ENCODE data around the gene NFATC2.

The NFATC2 gene

GRCh38 chr20:51402201-51402600 lies 140.3 kb downstream of the NFATC2 start:
- no peaks in the 10 kb centered on the region for H3K36me3 ChIP-seq
- no peaks in the 10 kb centered on the region for H3K27me3 ChIP-seq
- intact Hi-C loops (cut with DNase I; ENCODE audit: low total_unique reads), result no loop called here
- H3K4me3 ChIP-seq, result no peak overlapping the region
- no peaks in the 10 kb centered on the region for H3K4me1 ChIP-seq
- no peak for DNase-seq
- TF ChIP-seq CTCF (IDR thresholded peaks at IDR 0.05), result no peak
- H3K9me3 ChIP-seq, result no peaks in the 10 kb centered on the region
- H3K27ac ChIP-seq, result no peak overlapping the region

DNA sequence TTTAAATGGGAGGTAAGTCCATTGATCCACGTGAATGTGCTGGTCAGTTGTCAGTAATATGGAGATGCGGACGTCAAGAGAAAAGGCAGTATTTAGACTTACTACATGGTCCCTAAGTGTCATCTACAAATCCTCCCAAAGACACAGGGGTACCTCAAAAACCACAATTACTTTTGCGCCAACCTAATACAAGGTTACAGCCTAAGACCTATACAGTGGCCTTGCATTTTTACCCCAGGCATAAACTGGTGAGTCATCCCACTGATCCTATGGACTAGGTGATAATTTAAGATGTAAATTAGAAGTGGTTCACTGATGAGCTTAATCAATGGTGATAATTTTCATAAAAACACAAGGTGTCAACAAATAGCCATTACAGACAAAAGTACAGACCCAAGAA lies 141.0 kb downstream of the NFATC2 start:
- peaks cover 0 to 7% (median 1%) of the 10 kb centered on the region in 4 donors for H3K4me1 ChIP-seq
- no peaks in the 10 kb centered on the region for H3K27me3 ChIP-seq
- intact Hi-C loops (cut with DNase I; ENCODE audit: low total_unique reads), result no loop called here
- H3K9me3 ChIP-seq, result no peaks in the 10 kb centered on the region
- H3K27ac ChIP-seq, result no peak overlapping the region
- DNase-seq, result no peak
- H3K36me3 ChIP-seq, result no peaks in the 10 kb centered on the region
- H3K4me3 ChIP-seq, result no peak overlapping the region
- no peak for TF ChIP-seq CTCF (IDR thresholded peaks at IDR 0.05)

DNA sequence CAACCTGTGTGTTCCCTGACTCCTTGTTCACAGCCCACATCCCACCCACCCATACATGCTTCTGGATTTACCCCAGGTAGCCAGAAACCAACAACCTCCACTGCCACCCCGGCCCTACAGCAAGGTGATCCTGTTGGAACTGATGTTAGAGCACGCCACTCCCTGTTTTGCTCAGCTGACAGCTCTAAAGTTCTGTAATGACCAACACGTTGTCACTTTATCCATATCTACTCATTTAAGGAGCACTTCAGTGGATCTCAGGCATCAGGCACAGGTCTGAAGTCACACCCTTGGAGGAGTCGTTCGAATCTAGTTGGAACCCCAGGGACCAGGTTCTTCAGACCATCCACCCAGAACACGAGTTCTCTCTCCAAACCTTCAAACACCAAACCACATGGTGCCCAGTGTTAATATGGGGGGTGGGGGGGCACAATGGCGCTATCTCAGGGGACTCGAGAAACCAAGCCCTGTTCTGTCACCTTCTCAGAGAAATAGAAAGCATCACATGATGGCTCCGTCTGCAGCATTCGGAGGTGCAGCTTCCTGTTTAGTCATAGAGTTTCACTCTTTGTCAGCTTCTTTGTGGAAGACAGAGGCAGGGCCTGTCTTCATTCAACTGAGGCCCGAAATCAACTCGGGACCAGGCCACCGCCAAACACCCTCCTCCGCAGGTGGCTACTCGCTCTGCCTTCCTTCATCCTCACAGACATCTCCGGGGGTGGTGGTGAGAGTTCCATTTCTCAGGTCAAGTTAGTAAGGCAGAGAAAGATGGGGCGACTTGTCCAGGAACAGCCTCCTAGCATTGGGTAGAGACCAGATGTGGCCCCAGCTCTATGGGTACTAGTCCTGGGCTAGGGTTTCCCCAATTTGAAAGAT lies 142.2 kb downstream of the NFATC2 start:
- Histone ChIP-seq H3K27ac (no peak overlapping the region), H3K9me3 (no peaks in the 10 kb centered on the region)
- DNase-seq, result no peak

GRCh38 chr20:51399006-51399890 lies 143.3 kb downstream of the NFATC2 start:
- H3K27ac ChIP-seq, result no peak overlapping the region
- no peak for DNase-seq

More for the DNA sequence above, 142.2 kb downstream of the NFATC2 start:
- Histone ChIP-seq H3K4me1 (peaks cover 0 to 12% (median 7%) of the 10 kb centered on the region in 4 donors), H3K4me3 (no peak overlapping the region), H3K27me3 (no peaks in the 10 kb centered on the region), H3K36me3 (no peaks in the 10 kb centered on the region)
- intact Hi-C loops (cut with DNase I; ENCODE audit: low total_unique reads), result no loop called here
- no peak for TF ChIP-seq CTCF (IDR thresholded peaks at IDR 0.05)

GRCh38 chr20:51398552-51398951 lies 144.0 kb downstream of the NFATC2 start:
- Histone ChIP-seq H3K4me1 (peaks cover 0 to 22% (median 9%) of the 10 kb centered on the region in 4 donors), H3K4me3 (no peak overlapping the region), H3K36me3 (no peaks in the 10 kb centered on the region), H3K9me3 (no peaks in the 10 kb centered on the region), H3K27me3 (no peaks in the 10 kb centered on the region), H3K27ac (no peak overlapping the region)
- DNase-seq, result no peak
- intact Hi-C loops (cut with DNase I; ENCODE audit: low total_unique reads), result no loop called here
- no peak for TF ChIP-seq CTCF (IDR thresholded peaks at IDR 0.05)

More at GRCh38 chr20:51399006-51399890, 143.3 kb downstream of the NFATC2 start:
- Histone ChIP-seq H3K4me3 (no peak overlapping the region), H3K9me3 (no peaks in the 10 kb centered on the region), H3K27me3 (no peaks in the 10 kb centered on the region), H3K36me3 (no peaks in the 10 kb centered on the region), H3K4me1 (peaks cover 0 to 15% (median 7%) of the 10 kb centered on the region in 4 donors)
- intact Hi-C loops (cut with DNase I; ENCODE audit: low total_unique reads), result no loop called here
- no peak for TF ChIP-seq CTCF (IDR thresholded peaks at IDR 0.05)
